Astrocyte of the cerebellum (primary cell): ENCODE data around the gene LINC01488.

ENCODE experiments used
- DNase-seq: peaks from one replicate; pipeline ENCODE4 v3.0.0-alpha.2; 2011; ENCODE audit warnings: low read depth
- H3K4me3 ChIP-seq: 2 replicates; pipeline ENCODE4 v1.5.1; 2011; ENCODE audit warnings: mild to moderate bottlenecking, low read depth, low read length, moderate library complexity
- CTCF ChIP-seq: IDR thresholded peaks from 2 replicates; pipeline ENCODE4 v1.5.1; 2012; ENCODE audit warnings: low read length, low read depth, moderate library complexity, mild to moderate bottlenecking; ENCODE audit errors: missing control alignments
- in situ Hi-C: cut with HindIII; loops from 2 replicates; pipeline ENCODE4 v1.10.0; 2017; ENCODE audit warnings: low sequenced_read_pairs

Gene LINC01488

GRCh38 chr11:69439651-69440464 is 41.6 kb upstream of the LINC01488 start:
- no peak overlapping the region for H3K4me3 ChIP-seq

GRCh38 chr11:69440876-69441275 is 40.6 kb upstream of the LINC01488 start:
- in situ Hi-C loops = no loop called here
- DNase-seq = no peak
- no peak overlapping the region for H3K4me3 ChIP-seq
- no peak for TF ChIP-seq CTCF

More at GRCh38 chr11:69439651-69440464, 41.6 kb upstream of the LINC01488 start:
- in situ Hi-C loops = no loop called here
- DNase-seq = no peak
- TF ChIP-seq CTCF = no peak

DNA sequence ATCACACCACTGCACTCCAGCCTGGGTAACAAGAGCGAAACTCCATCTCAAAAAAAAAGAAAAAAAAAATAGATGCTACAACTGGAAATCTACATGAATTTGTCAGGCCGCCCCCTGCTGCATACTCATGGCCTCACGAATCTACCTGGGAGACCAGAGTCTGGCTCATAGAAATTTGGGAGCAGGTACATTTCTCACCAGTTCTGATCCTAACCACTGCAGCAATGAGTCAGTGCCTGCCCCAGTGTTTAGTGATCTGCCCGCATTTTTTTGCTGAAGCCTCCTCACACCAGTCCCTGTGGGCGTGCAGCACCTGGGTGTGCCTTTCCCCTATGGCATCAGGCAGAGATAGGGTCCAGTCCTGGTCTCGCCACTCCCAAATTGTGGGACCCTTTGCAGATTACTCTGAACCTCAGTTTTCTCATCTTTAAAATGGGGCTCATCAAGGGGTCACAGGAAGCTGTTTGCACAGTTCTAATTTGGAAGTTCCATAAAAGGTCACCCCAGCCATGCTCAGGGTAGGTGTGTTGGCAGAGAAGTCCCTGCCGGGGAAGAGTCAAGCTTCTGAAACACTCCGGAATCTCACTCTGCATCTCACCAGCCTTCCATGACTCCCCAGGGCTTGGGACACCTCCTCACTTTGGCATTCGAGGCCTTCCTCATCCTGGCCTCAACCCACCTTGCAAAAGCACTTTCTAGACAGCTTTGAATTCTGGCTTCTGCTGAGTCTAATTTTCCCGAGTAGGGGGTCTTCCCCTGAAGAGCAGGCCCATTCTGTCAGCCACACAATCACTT is 39.3 kb upstream of the LINC01488 start:
- in situ Hi-C loops = no loop called here
- no peak for TF ChIP-seq CTCF
- H3K4me3 ChIP-seq = no peak overlapping the region
- no peak for DNase-seq

GRCh38 chr11:69442807-69443137 is 38.7 kb upstream of the LINC01488 start:
- DNase-seq = no peak
- TF ChIP-seq CTCF = no peak
- in situ Hi-C loops = no loop called here
- no peak overlapping the region for H3K4me3 ChIP-seq

- peak; percentile 59 for DNase-seq
- H3K4me3 ChIP-seq = peak overlapping the region; percentile 31
- in situ Hi-C loops = no loop called here
- TF ChIP-seq CTCF = no peak
Observed at GRCh38 chr11:69443138-69443967, 38.1 kb upstream of the LINC01488 start.

- no peak for DNase-seq
- in situ Hi-C loops = no loop called here
- TF ChIP-seq CTCF = no peak
- peak overlapping the region; percentile 31 for H3K4me3 ChIP-seq
Observed at GRCh38 chr11:69443968-69444364, 37.5 kb upstream of the LINC01488 start.
